Glomerular visceral epithelial cell (primary cell): Measurements from ENCODE around the gene BOLA2B.
"Not testable (repeated sequence)": the region's sequence is repeated elsewhere in the genome, so short reads cannot be mapped to it uniquely, and the experiment has no call there.

Experiments
- DNase-seq: peaks from one replicate; pipeline ENCODE4 v3.0.0-alpha.2; 2016; ENCODE audit errors: extremely low spot score

The BOLA2B gene

GRCh38 chr16:30193615-30194014 lies at the start of gene BOLA2B, which contains the start of gene SLX1A:
Gene BOLA2B (minus strand): TSS chr16:30193666. CDS start chr16:30193595, 71 bp downstream.
Gene SLX1A (plus strand): TSS chr16:30193875. CDS start chr16:30194085, 210 bp downstream.
- DNase-seq: not testable (repeated sequence)

- not testable (repeated sequence) for DNase-seq
Measured at GRCh38 chr16:30217082-30217481, 23.6 kb upstream of the BOLA2B start.

- DNase-seq: not testable (repeated sequence)
Measured at GRCh38 chr16:30211414-30211813, 17.9 kb upstream of the BOLA2B start.

- not testable (repeated sequence) for DNase-seq
Measured at GRCh38 chr16:30209032-30209431, 15.6 kb upstream of the BOLA2B start.

- not testable (repeated sequence) for DNase-seq
Measured at GRCh38 chr16:30207063-30207704, 13.7 kb upstream of the BOLA2B start.

- DNase-seq: not testable (repeated sequence)
Measured at GRCh38 chr16:30206252-30206651, 12.8 kb upstream of the BOLA2B start.

- DNase-seq: not testable (repeated sequence)
Measured at GRCh38 chr16:30205541-30206236, 12.2 kb upstream of the BOLA2B start.

- DNase-seq: not testable (repeated sequence)
Measured at GRCh38 chr16:30199608-30200343, 6.3 kb upstream of the BOLA2B start.

GRCh38 chr16:30199049-30199448 lies 5.6 kb upstream of the BOLA2B start, which contains the start of gene SULT1A3:
Gene SULT1A3 (plus strand): TSS chr16:30199255. CDS start chr16:30200729, 1,474 bp downstream.
- not testable (repeated sequence) for DNase-seq

GRCh38 chr16:30197001-30197400 lies 3.5 kb upstream of the BOLA2B start:
- DNase-seq: not testable (repeated sequence)

- not testable (repeated sequence) for DNase-seq
Measured at GRCh38 chr16:30194172-30194925, 883 bp upstream of the BOLA2B start.

- DNase-seq: not testable (repeated sequence)
Measured at GRCh38 chr16:30193098-30193497, 368 bp downstream of the BOLA2B start.

- not testable (repeated sequence) for DNase-seq
Measured at GRCh38 chr16:30191158-30191557, 2.3 kb downstream of the BOLA2B start.

- no peak for DNase-seq
Measured at GRCh38 chr16:30187971-30188561, 5.4 kb downstream of the BOLA2B start.

- no peak for DNase-seq
Measured at GRCh38 chr16:30187556-30187865, 6.0 kb downstream of the BOLA2B start.

- DNase-seq: peak; percentile 41
Measured at GRCh38 chr16:30186782-30187555, 6.5 kb downstream of the BOLA2B start.

GRCh38 chr16:30186444-30186781 lies 7.1 kb downstream of the BOLA2B start:
- no peak for DNase-seq

GRCh38 chr16:30185683-30186421 lies 7.6 kb downstream of the BOLA2B start:
- DNase-seq: no peak

- DNase-seq: no peak
Measured at GRCh38 chr16:30184891-30185682, 8.4 kb downstream of the BOLA2B start.
